Epidermal melanocyte (primary cell): ENCODE data around the gene SLC7A14.

Source experiments
- DNase-seq: peaks from one replicate; pipeline ENCODE4 v3.0.0; 2011; ENCODE audit warnings: low spot score; ENCODE audit not compliant: insufficient read length

Gene SLC7A14

GRCh38 chr3:170473358-170473757 lies 112.5 kb downstream of the SLC7A14 start:
- no peak for DNase-seq

GRCh38 chr3:170471149-170471548 lies 114.7 kb downstream of the SLC7A14 start:
- no peak for DNase-seq

DNA sequence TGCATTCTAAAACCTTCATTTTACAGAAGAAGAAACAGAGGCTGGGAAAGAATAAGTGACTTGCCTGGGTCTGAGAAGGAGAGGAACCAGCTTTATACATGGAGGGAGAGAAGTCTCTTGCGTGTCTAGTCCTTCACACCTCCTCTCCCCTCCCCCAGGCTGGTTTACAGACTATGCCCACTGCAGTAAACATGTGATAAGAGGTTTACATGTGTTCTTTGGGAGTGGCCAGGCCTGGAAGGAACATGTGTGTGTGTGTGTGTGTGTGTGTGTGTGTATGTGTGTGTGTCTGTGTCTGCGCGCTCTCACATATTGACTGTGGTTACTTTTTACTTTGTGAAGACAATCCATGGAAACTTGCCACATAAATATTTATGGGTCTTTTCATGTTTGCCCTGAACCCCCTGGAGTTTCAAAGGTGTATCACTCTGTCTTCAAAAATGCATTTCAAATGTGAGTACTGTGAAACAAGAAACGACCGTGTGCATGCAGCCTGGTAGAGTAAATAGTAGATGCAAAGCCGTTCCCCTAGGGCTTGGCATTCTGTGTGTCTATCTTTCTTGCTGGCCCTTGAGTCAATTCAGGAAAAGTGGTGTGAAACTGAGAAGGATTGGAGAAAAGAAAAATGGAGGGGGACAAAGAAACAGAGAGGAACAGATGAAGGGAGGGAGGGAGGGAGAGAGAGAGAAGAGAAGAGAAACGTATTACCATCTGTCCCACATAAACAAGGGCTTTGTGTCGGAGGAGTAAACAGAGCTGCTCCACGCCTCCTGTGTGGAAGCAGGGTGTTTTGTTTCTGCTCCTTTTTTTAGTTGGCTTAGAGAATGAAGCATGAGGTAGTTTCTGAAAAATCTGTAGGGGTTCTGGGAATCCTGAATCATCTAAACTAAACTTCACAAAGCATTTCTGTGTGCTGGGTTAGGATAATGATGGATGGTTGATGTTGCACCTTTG lies 115.5 kb downstream of the SLC7A14 start:
- no peak for DNase-seq

DNA sequence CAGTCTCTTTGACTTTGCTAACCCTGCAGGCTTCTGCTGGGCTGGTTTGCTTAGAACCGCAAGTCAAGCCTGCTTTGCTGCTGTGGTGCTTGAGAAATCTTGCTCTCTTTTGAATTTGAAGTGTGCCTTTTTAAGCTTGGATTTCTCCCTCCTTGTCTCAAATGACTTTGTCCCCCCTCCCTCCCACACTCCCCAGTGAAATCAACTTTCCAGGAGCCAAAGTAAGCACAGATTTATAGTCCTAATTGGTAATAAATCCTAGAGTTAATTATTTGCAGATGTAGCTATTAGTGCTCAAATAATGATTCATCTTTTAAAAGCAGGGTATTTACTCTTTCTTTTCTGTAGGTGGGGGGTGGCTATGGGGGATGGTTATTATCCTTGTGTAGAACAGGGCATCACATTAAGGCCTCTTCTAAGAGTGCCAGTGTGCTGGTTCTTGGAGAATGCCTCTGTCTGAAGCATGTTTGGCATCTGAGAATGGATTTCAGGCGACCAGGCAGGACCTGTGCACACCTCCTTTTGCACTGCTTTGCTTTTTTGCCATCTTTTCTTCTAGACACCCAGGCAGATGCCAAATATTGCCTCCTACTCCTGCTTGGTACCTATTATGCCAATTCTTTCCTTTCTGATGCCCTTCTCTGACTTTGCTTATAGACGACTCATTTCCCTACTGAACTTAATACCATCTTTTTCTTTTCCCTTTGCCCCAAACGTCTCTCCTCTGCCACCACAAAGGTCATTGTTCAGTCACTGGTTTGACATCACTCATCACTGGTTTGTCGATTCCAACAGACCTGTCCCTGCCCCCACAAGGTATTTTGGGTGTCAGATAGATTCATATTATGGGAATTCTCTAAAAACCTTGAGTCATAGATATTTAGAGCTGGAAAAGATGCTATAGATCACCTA lies 116.5 kb downstream of the SLC7A14 start:
- DNase-seq, result no peak

DNA sequence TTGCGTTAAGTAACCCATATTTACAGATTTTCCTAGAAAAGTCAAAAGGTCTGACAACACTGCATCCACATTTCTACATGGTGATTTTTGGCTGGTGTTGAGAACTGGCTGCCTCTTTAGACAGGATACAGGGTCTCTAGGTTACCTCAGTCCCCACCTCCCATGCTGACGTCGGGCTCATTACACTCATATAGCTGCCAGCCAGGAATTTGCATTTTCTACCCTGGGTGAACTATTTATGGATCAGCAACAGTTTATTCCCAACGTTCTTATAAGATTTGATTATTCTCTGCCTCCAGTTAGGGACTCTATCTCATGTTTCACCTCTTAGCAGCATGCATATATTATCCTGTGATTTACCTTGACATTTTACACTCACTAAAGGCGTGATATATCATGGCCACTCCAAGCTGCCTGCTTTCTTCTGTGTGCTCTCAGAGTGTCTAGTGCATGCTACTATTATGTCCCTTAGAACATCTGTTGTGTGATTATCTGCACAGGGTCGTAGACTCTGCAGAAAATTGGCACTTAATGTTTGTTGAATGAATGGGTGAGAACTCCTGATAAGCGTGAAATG lies 118.2 kb downstream of the SLC7A14 start:
- no peak for DNase-seq

- DNase-seq, result no peak
Measured at GRCh38 chr3:170467007-170467406, 118.9 kb downstream of the SLC7A14 start.

GRCh38 chr3:170465955-170466354 lies 119.9 kb downstream of the SLC7A14 start:
- no peak for DNase-seq

- DNase-seq, result no peak
Measured at GRCh38 chr3:170463011-170463410, 122.9 kb downstream of the SLC7A14 start.

DNA sequence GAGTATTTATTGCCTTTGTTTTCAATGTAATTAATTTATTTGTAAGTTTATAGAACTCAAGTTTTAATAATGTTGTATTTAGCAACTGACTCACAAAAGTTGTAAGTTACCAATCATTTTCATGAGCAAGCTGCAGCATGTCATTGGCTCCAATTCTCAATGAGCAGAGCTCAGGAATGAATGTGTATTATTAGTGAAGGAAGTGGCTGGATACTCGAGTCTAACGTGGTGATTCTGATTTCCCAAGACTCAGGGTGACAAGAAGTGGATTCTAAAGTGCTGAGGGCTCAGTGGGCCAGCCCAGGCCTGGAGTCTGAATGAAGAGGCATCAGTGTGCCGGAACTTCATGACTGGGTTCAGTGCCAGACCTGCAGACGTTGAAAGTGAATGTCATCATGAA lies 127.6 kb downstream of the SLC7A14 start:
- DNase-seq, result no peak

DNA sequence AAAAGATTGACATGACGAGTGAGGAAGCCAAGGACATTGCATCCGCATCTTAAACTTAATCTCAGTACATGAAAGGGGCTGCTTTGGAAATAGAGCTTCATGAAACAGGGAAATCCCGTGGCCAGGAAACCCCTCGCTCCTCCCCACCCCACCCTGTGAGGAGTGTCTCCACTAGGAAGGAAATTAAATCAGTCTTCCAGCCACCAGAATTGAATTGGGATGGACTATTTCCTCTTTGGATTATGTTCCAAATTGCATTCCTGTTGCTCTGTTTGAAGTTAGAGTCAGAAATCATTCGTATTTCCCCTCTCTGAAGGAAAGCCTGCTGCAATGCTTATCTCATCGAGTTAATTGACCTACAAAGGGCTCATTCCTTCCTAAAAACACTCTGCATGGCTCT lies 131.4 kb downstream of the SLC7A14 start:
- DNase-seq, result no peak

DNA sequence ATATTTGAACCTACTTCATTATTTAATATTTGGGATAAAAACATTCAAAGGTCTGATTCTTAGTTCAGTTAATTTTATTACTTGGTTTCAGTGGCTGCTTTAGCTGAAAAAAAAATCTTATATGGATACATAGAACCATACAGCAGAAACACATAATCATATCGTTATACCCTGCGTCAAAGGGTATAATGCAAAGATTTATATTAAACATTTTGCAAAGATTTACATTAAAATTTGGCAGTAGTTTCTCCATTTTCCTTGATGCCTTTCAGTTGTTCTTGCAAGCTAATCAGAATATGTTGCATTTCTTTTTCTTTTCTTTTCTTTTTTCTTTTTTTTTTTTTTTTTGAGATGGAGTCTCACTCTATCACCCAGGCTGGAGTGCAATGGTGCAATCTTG lies 135.8 kb downstream of the SLC7A14 start:
- no peak for DNase-seq

DNA sequence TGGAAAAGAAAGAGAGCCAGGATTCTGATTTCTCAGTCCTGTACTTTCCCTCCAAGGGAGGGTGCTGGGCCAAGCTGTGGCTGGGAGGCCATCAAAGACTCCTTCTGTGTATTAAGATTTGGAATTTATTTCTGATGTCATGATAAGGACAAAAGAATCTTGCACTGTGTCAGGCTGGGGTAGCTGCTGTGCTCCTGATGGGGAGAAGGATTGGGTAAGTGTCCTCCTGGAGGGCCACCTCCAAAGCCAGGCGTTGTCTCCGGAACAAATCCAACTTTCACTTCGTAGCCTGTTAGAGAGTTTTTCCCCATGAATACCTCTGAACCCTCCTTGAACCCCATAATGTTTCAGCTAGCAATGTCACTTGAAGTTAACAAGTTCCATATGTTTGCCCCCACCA lies 137.3 kb downstream of the SLC7A14 start:
- DNase-seq, result no peak

DNA sequence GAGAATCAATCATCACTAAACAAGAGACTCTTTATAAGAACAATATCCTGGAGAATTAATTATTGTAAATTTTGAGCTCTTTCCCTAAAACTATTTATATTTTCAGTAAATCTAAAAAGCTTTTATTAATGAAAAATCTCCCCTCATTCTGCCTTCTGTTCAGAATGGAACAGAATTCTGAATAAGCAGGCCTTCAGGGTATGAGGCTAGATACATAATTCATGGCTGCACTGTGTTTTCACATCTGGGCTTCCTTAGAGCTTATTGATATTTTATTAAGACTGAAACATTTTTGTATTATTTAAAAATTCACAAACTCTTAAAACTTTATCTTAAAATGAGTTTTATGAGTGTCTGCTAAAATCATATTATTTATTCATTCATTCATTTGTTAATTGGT lies 142.4 kb downstream of the SLC7A14 start:
- DNase-seq, result no peak

- DNase-seq, result no peak
Measured at GRCh38 chr3:170442947-170443346, 142.9 kb downstream of the SLC7A14 start.

DNA sequence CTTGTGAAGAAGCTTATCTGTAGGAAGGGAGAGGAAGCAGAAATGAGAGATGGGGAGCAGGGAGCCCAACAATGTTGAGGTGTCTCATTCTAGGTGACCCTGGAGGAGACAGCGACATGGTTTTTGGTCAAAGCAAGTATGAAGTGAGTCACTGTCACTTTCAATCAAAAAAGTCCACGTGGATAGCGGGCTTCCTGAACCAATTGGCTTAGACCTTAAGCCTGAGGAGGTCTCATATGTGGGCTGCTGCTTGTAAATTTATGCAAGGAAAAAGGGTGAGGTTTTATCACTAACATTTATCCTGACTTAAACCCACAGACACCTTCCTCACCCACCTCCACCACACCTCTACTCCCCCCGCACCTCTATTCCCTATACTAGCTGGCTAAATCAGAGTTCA lies 144.5 kb downstream of the SLC7A14 start:
- no peak for DNase-seq

DNA sequence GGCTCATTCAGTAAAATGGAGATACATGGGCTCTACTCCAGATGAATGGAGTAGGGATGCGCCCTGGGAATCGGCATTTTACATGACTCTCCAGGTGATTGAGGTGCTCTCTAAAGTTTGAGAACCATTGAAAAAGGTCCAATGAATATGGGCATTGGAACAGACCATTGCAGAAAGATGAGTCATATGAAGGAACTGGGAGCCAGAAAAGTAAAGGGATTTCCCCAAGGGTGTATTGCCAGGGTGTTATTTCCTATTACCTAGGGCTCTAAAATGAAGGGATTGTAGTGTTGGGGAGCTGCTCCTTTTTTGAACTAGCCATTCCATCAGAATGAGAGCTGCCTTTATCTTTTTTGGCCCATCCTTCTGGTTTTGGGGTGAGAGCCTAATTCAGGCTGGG lies 145.5 kb downstream of the SLC7A14 start:
- no peak for DNase-seq

DNA sequence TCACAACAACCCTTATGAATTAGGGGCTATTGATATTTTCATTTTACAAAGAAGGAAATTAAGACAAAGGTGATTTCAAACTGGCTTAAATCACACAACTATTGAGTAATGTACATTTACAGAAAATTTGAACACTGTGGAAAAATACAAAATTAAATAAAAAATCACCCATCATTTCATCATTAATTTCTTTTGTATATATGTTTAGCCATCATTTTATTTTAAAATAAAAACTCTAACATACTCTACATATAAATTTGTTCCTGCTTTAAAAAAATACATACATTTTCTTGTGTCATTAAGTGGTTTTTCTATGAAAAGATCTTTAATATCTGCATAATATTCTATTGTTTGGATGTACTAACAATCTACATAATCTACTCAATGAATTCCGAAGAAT lies 147.0 kb downstream of the SLC7A14 start:
- DNase-seq, result no peak

DNA sequence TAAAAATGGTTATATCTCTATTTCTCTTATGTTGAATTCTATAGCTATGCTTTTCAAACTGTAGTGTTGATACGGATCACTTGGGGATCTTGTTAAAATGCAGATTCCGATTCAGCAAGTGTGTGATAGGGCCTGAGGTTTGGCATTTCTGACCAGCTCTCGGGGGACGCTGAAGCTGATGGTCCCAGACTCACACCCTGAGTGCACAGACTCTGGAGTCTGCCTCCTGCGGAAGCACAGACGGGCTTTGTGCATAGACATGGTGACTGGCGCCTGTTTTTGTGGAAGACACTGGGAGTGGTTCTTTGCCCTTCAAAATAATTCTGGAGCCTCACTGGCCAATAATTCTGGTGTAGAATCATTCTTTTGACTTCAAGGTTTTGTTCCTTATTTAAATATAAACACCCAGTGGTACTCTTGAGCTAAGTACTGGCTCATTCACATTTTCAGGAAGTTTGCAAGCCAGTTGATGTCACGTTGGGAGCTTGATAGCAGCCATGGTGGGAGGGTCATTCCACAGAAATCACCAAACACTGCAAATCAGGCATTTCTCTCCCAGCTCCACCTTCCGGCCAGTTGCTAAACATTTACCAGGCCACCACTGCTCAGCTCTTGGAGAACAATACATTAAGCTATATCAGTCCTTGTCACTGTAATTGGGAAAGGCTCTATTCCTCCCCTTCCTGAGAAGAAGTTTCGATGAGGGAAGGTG lies 148.0 kb downstream of the SLC7A14 start:
- no peak for DNase-seq

GRCh38 chr3:170437176-170437575 lies 148.7 kb downstream of the SLC7A14 start:
- DNase-seq, result no peak

GRCh38 chr3:170436697-170437096 lies 149.2 kb downstream of the SLC7A14 start:
- no peak for DNase-seq

DNA sequence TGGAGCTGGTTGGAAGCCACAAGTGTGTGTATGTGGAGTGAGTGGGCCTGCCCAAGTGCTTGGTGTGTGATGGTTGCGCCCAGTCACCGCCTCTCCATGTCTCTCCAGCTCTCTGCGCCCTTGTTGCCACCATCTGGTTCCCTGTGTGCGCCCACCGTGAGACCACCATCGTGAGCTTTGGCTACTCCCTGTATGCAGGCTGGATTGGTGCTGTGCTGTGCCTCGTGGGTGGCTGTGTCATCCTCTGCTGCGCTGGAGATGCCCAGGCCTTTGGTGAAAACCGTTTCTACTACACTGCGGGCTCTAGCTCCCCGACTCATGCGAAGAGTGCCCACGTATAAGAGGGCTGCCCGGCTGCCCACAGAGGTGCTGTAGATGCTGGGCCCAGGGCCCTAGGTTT lies 153.5 kb downstream of the SLC7A14 start:
- no peak for DNase-seq
